ENCODE results near the gene NECTIN1. TPM values are rescaled to one million over a fixed set of nuclear protein-coding genes. Genes with fewer than 3 reads are reported as not detected.

The NECTIN1 gene
- total and polyA plus RNA-seq, 7 experiments from 2014 or later = 0.30 to 4.2 (median 2.1) TPM

DNA sequence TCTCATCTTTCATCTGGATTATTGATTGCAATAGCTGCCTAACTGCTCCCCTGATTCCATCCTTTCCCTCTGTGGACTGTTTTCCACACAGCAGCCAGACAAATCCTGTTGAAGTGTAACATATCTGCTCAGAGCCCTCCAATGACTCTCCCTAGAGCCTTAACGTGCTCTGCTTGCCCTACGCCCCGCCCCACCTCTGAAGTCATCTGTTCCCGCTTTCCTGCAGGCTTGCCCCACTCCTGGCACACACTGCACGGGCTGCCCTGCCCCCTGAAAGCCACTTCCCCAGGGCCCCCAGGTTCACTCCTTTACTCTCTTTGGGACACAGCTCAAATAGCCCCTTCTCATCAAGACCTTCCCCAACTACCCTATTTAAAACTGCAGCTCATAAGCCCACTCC, 59.5 kb downstream of the NECTIN1 start:
- no peak overlapping the region for H3K27ac Mint-ChIP-seq
- no peaks in the 10 kb centered on the region for H3K36me3 Mint-ChIP-seq
- ChIA-PET CTCF (no interaction called here), POLR2A (no interaction called here)
- Histone ChIP-seq H3K27me3 (ENCODE audit: control insufficient read depth in 2 of 2, insufficient read depth in 2 of 2, low read length in 2 of 2) (no peaks in the 10 kb centered on the region), H3K4me1 (ENCODE audit: control insufficient read depth in 2 of 2, insufficient read depth in 2 of 2, low read length in 2 of 2) (no peaks in the 10 kb centered on the region), H3K4me3 (ENCODE audit: low read length) (no peak overlapping the region), H3K9me3 (ENCODE audit: control insufficient read depth in 2 of 3, low read length in 3 of 3) (no peaks in the 10 kb centered on the region), H3K27ac (ENCODE audit: low read depth, low read length) (no peak overlapping the region), H3K36me3 (ENCODE audit: control insufficient read depth in 2 of 3, insufficient read depth in 3 of 3, low read length in 3 of 3) (no peaks in the 10 kb centered on the region)
- intact Hi-C loops (cut with micrococcal nuclease) = no loop called here
- peaks cover 0 to 7% (median 0%) of the 10 kb centered on the region in 5 donors for H3K27me3 Mint-ChIP-seq
- no peak overlapping the region for H3K4me3 Mint-ChIP-seq
- no peaks in the 10 kb centered on the region for H3K9me3 Mint-ChIP-seq
- DNase-seq = no peak
- H3K4me1 Mint-ChIP-seq = peaks cover 0 to 9% (median 6%) of the 10 kb centered on the region in 7 donors
- ATAC-seq = no peak

DNA sequence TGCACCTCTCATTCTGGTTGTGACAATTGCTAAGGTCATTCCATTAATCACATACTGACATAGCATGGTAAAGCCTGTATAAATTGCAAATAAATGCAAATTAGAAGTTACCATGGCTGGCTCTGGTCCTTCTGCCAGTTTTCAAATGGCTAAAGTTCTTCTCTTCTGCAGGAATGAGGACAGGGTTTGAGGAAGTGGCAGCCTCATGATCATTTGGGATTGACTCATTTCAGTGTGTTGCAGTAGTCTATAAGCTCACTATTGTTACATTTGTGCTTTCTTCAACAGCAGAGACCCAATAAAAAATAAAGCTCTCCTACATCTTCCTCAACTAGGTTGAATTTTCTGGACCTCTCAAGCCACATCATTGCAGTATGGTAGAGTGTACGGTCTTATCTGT, 60.3 kb downstream of the NECTIN1 start:
- H3K36me3 ChIP-seq (ENCODE audit: control insufficient read depth in 2 of 3, insufficient read depth in 3 of 3, low read length in 3 of 3) = no peaks in the 10 kb centered on the region
- H3K4me3 ChIP-seq (ENCODE audit: low read length) = no peak overlapping the region
- no peaks in the 10 kb centered on the region for H3K9me3 ChIP-seq (ENCODE audit: control insufficient read depth in 2 of 3, low read length in 3 of 3)
- H3K27me3 Mint-ChIP-seq = no peaks in the 10 kb centered on the region
- no peaks in the 10 kb centered on the region for H3K36me3 Mint-ChIP-seq
- no peaks in the 10 kb centered on the region for H3K27me3 ChIP-seq (ENCODE audit: control insufficient read depth in 2 of 2, insufficient read depth in 2 of 2, low read length in 2 of 2)
- ChIA-PET POLR2A (no interaction called here), CTCF (no interaction called here)
- H3K27ac Mint-ChIP-seq = no peak overlapping the region
- intact Hi-C loops (cut with micrococcal nuclease) = no loop called here
- DNase-seq (no peak), ATAC-seq (no peak)
- no peak overlapping the region for H3K27ac ChIP-seq (ENCODE audit: low read depth, low read length)
- H3K9me3 Mint-ChIP-seq = no peaks in the 10 kb centered on the region
- no peaks in the 10 kb centered on the region for H3K4me1 ChIP-seq (ENCODE audit: control insufficient read depth in 2 of 2, insufficient read depth in 2 of 2, low read length in 2 of 2)
- H3K4me1 Mint-ChIP-seq = peaks cover 0 to 5% (median 0%) of the 10 kb centered on the region in 7 donors
- H3K4me3 Mint-ChIP-seq = no peak overlapping the region

DNA sequence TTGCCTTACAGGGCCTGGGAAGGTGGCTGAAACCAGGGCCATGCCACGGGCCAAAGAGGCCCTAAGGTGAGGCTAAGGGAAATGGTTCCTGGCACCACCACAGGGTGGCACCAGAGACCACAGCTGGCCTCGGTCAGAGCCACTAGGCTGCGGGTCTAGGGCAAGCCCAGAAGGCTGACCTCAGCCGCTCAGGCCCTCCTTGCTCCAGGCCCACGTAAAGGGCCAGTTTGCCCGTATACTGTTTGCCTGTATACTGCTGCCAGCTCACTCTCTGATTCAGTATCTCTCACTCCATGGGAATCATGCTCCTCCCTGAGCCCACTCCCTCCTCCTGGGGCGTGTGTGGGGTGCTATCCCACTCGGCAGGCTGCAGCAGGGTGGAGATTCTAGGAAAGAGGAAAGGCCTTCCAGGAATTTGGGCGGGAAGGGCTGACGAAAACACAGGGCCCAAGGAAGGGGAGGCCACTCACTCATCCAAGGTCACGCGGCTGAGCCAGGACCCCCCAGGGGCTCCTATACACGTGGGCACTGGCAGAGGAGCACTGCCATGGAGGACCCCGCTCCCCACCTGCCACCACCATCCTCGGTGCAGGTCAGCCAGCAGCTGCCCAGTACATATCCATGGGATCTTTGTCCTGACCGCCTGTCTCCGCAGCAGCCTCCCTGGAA, 62.4 kb downstream of the NECTIN1 start:
- Histone ChIP-seq H3K4me3 (ENCODE audit: low read length) (no peak overlapping the region), H3K9me3 (ENCODE audit: control insufficient read depth in 2 of 3, low read length in 3 of 3) (no peaks in the 10 kb centered on the region), H3K27me3 (ENCODE audit: control insufficient read depth in 2 of 2, insufficient read depth in 2 of 2, low read length in 2 of 2) (no peaks in the 10 kb centered on the region), H3K27ac (ENCODE audit: low read depth, low read length) (no peak overlapping the region), H3K4me1 (ENCODE audit: control insufficient read depth in 2 of 2, insufficient read depth in 2 of 2, low read length in 2 of 2) (no peaks in the 10 kb centered on the region), H3K36me3 (ENCODE audit: control insufficient read depth in 2 of 3, insufficient read depth in 3 of 3, low read length in 3 of 3) (no peaks in the 10 kb centered on the region)
- DNase-seq (peak in 8 of 9 donors; percentile 11 to 62 (median 44)), ATAC-seq (peak; percentile 87)
- intact Hi-C loops (cut with micrococcal nuclease) = loop anchor here (1.0 to 2.0 kb wide), 4 partner anchors 63 to 506 kb away; partner anchors contain the start of gene NECTIN1 (in 2 of the 2)
- Mint-ChIP-seq H3K27me3 (no peaks in the 10 kb centered on the region), H3K9me3 (no peaks in the 10 kb centered on the region), H3K4me1 (peaks cover 0 to 5% (median 0%) of the 10 kb centered on the region in 7 donors), H3K27ac (no peak overlapping the region), H3K4me3 (no peak overlapping the region), H3K36me3 (no peaks in the 10 kb centered on the region)
- ChIA-PET POLR2A (no interaction called here), CTCF (no interaction called here)

DNA sequence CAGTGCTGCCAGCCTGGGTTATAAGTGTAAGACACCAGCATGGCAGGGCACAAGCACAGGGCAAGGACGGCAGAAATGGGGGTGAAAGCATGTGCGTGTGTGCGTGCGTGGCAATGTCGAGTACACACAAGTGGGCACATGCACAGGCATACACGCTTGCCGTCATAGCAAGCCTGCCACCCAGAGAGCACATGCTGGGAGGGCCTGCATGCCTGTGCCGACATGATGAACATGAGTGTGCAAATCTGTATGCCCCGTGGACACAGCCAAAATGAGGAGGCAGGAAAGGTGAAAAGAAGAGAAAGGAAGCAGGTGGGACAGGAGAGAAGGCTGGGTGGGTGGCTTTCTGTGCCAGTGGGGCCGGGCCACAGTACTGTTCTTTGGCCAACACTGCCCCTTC, 62.9 kb downstream of the NECTIN1 start:
- no peaks in the 10 kb centered on the region for H3K36me3 Mint-ChIP-seq
- Histone ChIP-seq H3K27me3 (ENCODE audit: control insufficient read depth in 2 of 2, insufficient read depth in 2 of 2, low read length in 2 of 2) (no peaks in the 10 kb centered on the region), H3K9me3 (ENCODE audit: control insufficient read depth in 2 of 3, low read length in 3 of 3) (no peaks in the 10 kb centered on the region), H3K4me1 (ENCODE audit: control insufficient read depth in 2 of 2, insufficient read depth in 2 of 2, low read length in 2 of 2) (no peaks in the 10 kb centered on the region), H3K27ac (ENCODE audit: low read depth, low read length) (no peak overlapping the region), H3K4me3 (ENCODE audit: low read length) (no peak overlapping the region), H3K36me3 (ENCODE audit: control insufficient read depth in 2 of 3, insufficient read depth in 3 of 3, low read length in 3 of 3) (no peaks in the 10 kb centered on the region)
- H3K4me1 Mint-ChIP-seq = peaks cover 0 to 5% (median 0%) of the 10 kb centered on the region in 7 donors
- no peaks in the 10 kb centered on the region for H3K27me3 Mint-ChIP-seq
- ATAC-seq (no peak), DNase-seq (no peak)
- H3K4me3 Mint-ChIP-seq = no peak overlapping the region
- intact Hi-C loops (cut with micrococcal nuclease) = loop anchor here (1.0 to 2.0 kb wide), 4 partner anchors 63 to 507 kb away; partner anchors contain the start of gene NECTIN1 (in 2 of the 2)
- no peak overlapping the region for H3K27ac Mint-ChIP-seq
- POLR2A ChIA-PET = no interaction called here
- CTCF ChIA-PET = no interaction called here
- no peaks in the 10 kb centered on the region for H3K9me3 Mint-ChIP-seq

DNA sequence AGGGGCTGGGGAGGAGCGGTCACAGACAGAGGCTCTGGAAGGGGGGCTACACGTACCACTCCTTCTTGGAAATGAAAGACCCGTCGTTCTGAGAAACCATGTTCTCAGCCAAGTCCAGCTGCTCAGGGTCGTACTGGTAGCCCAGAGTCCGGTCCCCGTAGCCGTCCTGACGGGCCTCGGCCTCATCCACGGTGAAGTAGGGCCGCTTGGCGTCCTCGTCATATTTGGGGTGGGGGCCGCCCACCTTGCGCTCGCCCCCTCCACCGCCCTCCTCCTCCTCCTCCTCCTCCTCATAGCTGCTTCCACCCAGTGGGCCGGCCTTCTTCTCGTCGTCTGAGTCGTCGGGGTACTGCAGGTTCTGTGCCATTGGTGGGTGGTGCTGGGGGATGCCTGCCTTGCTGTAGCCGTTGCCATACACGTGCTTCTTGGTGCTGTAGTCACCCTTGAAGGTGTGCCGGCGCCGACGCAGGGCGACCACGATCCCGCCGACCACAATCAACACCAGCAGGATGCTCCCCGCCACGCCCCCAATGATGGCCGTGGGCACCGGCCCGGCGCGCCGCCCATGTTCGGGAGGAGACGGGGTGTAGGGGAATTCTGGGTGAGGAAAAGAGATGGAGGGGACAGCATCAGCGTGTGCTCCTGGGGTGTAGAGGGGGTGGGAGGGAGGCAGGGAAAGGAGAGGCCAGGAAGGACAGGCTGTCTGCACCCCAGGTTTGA, 64.1 kb downstream of the NECTIN1 start:
- Histone ChIP-seq H3K4me3 (ENCODE audit: low read length) (no peak overlapping the region), H3K4me1 (ENCODE audit: control insufficient read depth in 2 of 2, insufficient read depth in 2 of 2, low read length in 2 of 2) (no peaks in the 10 kb centered on the region), H3K9me3 (ENCODE audit: control insufficient read depth in 2 of 3, low read length in 3 of 3) (no peaks in the 10 kb centered on the region), H3K27ac (ENCODE audit: low read depth, low read length) (no peak overlapping the region), H3K27me3 (ENCODE audit: control insufficient read depth in 2 of 2, insufficient read depth in 2 of 2, low read length in 2 of 2) (no peaks in the 10 kb centered on the region), H3K36me3 (ENCODE audit: control insufficient read depth in 2 of 3, insufficient read depth in 3 of 3, low read length in 3 of 3) (no peaks in the 10 kb centered on the region)
- no peak for DNase-seq
- ATAC-seq = no peak
- Mint-ChIP-seq H3K36me3 (no peaks in the 10 kb centered on the region), H3K4me3 (no peak overlapping the region), H3K27ac (no peak overlapping the region), H3K27me3 (no peaks in the 10 kb centered on the region), H3K4me1 (peaks cover 0 to 6% (median 0%) of the 10 kb centered on the region in 7 donors), H3K9me3 (no peaks in the 10 kb centered on the region)
- intact Hi-C loops (cut with micrococcal nuclease) = no loop called here
- POLR2A ChIA-PET = no interaction called here
- CTCF ChIA-PET = interaction anchor here (0.6 kb wide), 1 partner anchor 197 kb away, joined by 3 read pairs; no protein-coding TSS in a partner anchor

DNA sequence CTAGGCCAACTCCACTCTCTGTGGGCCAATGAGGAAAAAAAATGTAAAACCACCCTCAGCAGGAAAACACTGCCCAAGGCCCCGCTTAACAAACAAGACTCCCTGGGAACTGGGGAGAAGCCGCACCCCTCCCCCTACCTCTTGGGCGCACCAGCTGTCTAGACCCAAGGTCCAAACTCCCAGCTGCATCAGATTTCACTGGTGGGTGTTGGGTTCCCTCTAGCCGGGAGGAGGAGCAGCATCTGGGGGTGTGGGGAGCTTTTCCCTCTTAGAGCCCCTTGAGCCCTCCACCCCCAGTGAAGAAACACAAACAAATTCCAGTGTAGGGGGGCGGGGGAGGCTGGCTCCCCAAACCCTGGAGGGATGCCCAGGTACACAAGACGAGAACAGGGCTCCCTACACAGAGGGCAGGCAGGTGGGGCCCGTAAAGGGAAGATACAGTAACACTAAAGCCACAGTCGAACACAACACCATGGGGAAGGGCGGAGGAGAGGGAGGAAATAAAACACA, 64.9 kb downstream of the NECTIN1 start:
- Mint-ChIP-seq H3K4me1 (peaks cover 0 to 8% (median 0%) of the 10 kb centered on the region in 7 donors), H3K36me3 (no peaks in the 10 kb centered on the region)

More for the DNA sequence above, 64.9 kb downstream of the NECTIN1 start:
- ChIA-PET CTCF (no interaction called here), POLR2A (no interaction called here)
- Mint-ChIP-seq H3K9me3 (no peaks in the 10 kb centered on the region), H3K4me3 (no peak overlapping the region), H3K27me3 (no peaks in the 10 kb centered on the region), H3K27ac (no peak overlapping the region)
- intact Hi-C loops (cut with micrococcal nuclease) = no loop called here
- no peak overlapping the region for H3K4me3 ChIP-seq (ENCODE audit: low read length)
- no peaks in the 10 kb centered on the region for H3K36me3 ChIP-seq (ENCODE audit: control insufficient read depth in 2 of 3, insufficient read depth in 3 of 3, low read length in 3 of 3)
- H3K27ac ChIP-seq (ENCODE audit: low read depth, low read length) = no peak overlapping the region
- no peaks in the 10 kb centered on the region for H3K27me3 ChIP-seq (ENCODE audit: control insufficient read depth in 2 of 2, insufficient read depth in 2 of 2, low read length in 2 of 2)
- no peak for DNase-seq
- no peak for ATAC-seq
- no peaks in the 10 kb centered on the region for H3K4me1 ChIP-seq (ENCODE audit: control insufficient read depth in 2 of 2, insufficient read depth in 2 of 2, low read length in 2 of 2)
- H3K9me3 ChIP-seq (ENCODE audit: control insufficient read depth in 2 of 3, low read length in 3 of 3) = no peaks in the 10 kb centered on the region

All from naive thymus-derived CD4-positive, alpha-beta T cell (primary cell).